Activated CD4-positive, alpha-beta T cell treated with anti-CD3 and anti-CD28 coated beads, Interleukin-2, amount 10 ng/mL, durations not matched to agents 7 days and 5 days (primary cell): ENCODE measurements around the gene COPB2. TPM values are rescaled to one million over a fixed set of nuclear protein-coding genes. Genes with fewer than 3 reads are reported as not detected.

ENCODE experiments used
- CTCF ChIA-PET: fragments of 350-600 bp; sonication (Branson Sonifier 250); formaldehyde crosslinking; loops from one replicate; lab custom pipeline; 2021; ENCODE audit warnings: antibody characterized with exemption; lab: Charles Lee
- POLR2A ChIA-PET: fragments of 350-600 bp; sonication (Branson Sonifier 250); formaldehyde crosslinking; loops from one replicate; lab custom pipeline; 2021; ENCODE audit warnings: antibody characterized with exemption; lab: Charles Lee
- DNase-seq: peaks from one replicate; pipeline ENCODE4 v3.0.0-alpha.2; 2020
- H3K27ac Mint-ChIP-seq: one replicate; pipeline ENCODE4 v1.8.0; 2021; ENCODE audit warnings: mild to moderate bottlenecking, moderate library complexity, mixed read lengths
- H3K27me3 Mint-ChIP-seq: one replicate; pipeline ENCODE4 v1.8.0; 2021; ENCODE audit warnings: mixed read lengths
- H3K36me3 Mint-ChIP-seq: one replicate; pipeline ENCODE4 v1.8.0; 2021; ENCODE audit warnings: low read depth, mixed read lengths
- H3K4me1 Mint-ChIP-seq: one replicate; pipeline ENCODE4 v1.8.0; 2021; ENCODE audit warnings: mixed read lengths
- H3K4me3 Mint-ChIP-seq: one replicate; pipeline ENCODE4 v1.8.0; 2021; ENCODE audit warnings: mild to moderate bottlenecking, moderate library complexity, mixed read lengths
- H3K9me3 Mint-ChIP-seq: one replicate; pipeline ENCODE4 v1.8.0; 2021; ENCODE audit warnings: mixed read lengths
- total RNA-seq, 2 experiments: library from RNA; stranded (reverse); gene quantifications; one replicate each; pipeline ENCODE4 v1.2.3, GENCODE V29; 2021

COPB2 gene
- total RNA-seq, 2 experiments from 2014 or later: 92.2 to 101 TPM

DNA sequence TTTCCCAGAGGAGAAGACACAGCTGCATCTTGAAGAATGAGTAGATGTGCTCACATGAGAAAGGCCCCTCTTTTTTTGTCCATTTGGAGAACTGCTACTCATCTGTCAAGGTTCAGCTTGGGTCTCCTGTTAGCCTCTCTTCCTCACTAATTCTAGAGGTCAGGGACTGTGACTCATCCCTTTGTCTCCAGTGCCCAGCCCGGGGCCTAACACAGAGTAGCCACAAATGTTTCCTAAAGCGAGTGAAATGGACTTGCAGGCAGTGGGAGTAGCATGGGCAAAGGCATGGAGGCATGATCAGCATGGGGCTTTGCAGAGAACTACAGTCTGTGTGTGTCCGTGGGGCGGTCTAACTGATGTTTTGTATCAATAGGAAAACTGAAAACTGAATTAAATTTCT, 79.6 kb downstream of the COPB2 start:
- H3K4me1 Mint-ChIP-seq: no peaks in the 10 kb centered on the region

DNA sequence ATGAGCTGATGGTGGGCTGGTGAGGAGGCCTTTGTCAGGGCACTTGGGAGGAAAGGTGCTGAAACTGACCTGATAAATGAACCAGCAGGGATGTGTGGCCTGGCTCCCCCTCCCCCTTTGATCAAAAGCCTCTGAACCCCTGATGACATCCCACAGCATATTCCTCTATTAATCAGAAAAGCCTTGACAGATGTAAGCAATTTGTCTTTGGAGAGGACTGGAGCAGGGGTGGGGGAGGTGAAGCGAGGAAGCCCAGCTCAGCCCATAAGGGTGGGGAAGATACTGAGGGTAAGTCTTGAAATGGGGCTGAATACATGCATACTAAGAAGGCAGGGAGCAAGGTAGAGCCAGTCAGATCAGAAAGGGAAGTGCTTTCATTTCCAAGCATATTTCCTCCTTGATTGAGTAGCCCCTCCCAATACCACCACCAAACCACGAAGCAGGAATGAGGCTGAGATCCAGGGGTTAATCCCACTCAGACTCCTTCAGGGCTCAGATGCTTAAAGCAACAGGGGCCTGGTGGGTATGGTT, 80.3 kb downstream of the COPB2 start:
- no peak overlapping the region for H3K4me3 Mint-ChIP-seq
- H3K36me3 Mint-ChIP-seq: no peaks in the 10 kb centered on the region
- ChIA-PET CTCF (no interaction called here), POLR2A (no interaction called here)
- H3K27ac Mint-ChIP-seq: no peak overlapping the region
- no peaks in the 10 kb centered on the region for H3K4me1 Mint-ChIP-seq
- no peak for DNase-seq
- H3K9me3 Mint-ChIP-seq: no peaks in the 10 kb centered on the region
- H3K27me3 Mint-ChIP-seq: peaks cover 2% of the 10 kb centered on the region

More for the DNA sequence above, 79.6 kb downstream of the COPB2 start:
- DNase-seq: no peak
- POLR2A ChIA-PET: no interaction called here
- no peaks in the 10 kb centered on the region for H3K36me3 Mint-ChIP-seq
- no peak overlapping the region for H3K27ac Mint-ChIP-seq
- H3K27me3 Mint-ChIP-seq: peaks cover 2% of the 10 kb centered on the region
- CTCF ChIA-PET: interaction anchor here (0.6 to 1.2 kb wide), 2 partner anchors 12 to 49 kb away, joined by 3 to 4 read pairs; no protein-coding TSS in a partner anchor
- no peak overlapping the region for H3K4me3 Mint-ChIP-seq
- no peaks in the 10 kb centered on the region for H3K9me3 Mint-ChIP-seq

DNA sequence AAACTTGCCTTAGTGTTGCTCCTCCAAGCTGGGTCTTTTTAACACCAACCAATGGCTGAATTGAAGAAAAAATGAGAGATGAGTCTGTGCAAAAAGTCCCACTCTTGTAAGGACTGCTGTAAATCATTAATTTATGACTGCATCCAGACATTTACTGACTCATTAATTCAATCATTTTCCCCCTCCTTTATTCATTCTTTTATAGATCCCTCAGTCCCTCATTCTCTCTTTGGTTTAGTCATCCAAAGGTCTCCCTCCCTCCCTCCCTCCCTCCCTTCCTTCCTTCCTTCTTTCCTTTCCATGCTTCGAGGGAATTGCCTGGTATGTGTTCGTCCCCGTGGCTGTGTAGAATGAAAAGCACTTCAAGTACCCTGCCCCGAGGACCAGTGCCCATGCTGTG, 80.9 kb downstream of the COPB2 start:
- POLR2A ChIA-PET: no interaction called here

DNA sequence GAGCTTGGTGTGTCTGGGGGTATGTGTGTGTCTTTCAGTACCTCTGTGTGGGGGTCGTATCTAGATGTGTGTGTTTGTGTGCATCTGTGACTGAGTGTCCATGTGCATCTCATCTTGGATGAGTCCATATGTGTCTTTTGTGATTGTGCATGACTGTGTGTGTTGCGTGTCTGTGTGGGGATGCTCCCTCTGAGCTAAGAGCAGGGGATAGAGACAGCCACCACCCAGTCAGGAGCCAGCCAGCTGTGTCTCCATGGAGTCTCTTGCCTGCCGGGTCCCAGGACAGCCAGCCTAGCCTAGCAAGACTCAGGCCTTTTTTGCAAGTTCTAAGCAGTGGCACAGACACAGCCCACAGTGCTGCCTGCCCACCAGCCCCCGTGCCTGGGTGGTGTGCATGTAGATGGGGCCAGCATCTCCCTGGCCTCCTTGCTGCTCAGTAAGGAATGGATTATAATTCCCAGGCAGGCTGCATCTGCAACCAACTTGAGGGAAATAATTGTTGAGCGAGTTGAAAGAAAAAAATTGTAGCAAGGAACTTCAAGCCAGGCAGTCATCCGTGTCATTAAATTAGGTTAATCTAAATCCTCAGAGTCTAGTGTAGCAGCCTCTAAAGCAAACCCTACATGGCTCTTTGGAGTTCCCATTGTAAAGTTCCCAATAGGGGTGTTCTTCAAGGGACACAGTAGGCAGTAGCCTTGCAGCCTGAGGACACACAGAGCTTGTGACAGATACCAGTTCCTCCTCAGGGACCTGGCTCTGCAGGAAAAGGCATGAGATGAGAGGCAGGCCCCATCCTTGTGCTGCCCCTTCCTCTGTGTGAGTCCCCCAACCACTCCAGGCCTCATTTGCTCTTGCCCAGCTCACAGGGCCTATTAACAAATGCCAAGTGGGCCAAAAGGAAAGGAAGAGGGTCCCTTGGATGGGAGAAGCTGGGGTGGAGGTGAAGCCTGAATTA, 81.6 kb downstream of the COPB2 start:
- POLR2A ChIA-PET: no interaction called here
- no peak for DNase-seq
- CTCF ChIA-PET: interaction anchor here (1.6 kb wide), 1 partner anchor 8 kb away, joined by 4 read pairs; no protein-coding TSS in a partner anchor
- H3K36me3 Mint-ChIP-seq: no peaks in the 10 kb centered on the region
- no peak overlapping the region for H3K4me3 Mint-ChIP-seq
- H3K27ac Mint-ChIP-seq: no peak overlapping the region
- H3K9me3 Mint-ChIP-seq: no peaks in the 10 kb centered on the region
- peaks cover 1% of the 10 kb centered on the region for H3K4me1 Mint-ChIP-seq
- H3K27me3 Mint-ChIP-seq: peaks cover 2% of the 10 kb centered on the region

More for the DNA sequence above, 80.9 kb downstream of the COPB2 start:
- no peaks in the 10 kb centered on the region for H3K9me3 Mint-ChIP-seq
- H3K27ac Mint-ChIP-seq: no peak overlapping the region
- CTCF ChIA-PET: no interaction called here
- DNase-seq: no peak
- no peaks in the 10 kb centered on the region for H3K36me3 Mint-ChIP-seq
- peaks cover 2% of the 10 kb centered on the region for H3K27me3 Mint-ChIP-seq
- H3K4me3 Mint-ChIP-seq: no peak overlapping the region
- no peaks in the 10 kb centered on the region for H3K4me1 Mint-ChIP-seq

Other genes starting within 250 kb of the COPB2 start
- 10 to 100 TPM; 36.2 to 41.8 TPM for gene MRPS22, start 45.6 kb downstream of the COPB2 start, total RNA-seq
- not detected for gene RBP2, start 86.9 kb upstream of the COPB2 start, total RNA-seq
- not detected for gene RBP1, start 150.1 kb upstream of the COPB2 start, total RNA-seq